ENCODE results near the gene SHLD1.
"Not testable (repeated sequence)": the region's sequence is repeated elsewhere in the genome, so short reads cannot be mapped to it uniquely, and the experiment has no call there.

The SHLD1 gene

DNA sequence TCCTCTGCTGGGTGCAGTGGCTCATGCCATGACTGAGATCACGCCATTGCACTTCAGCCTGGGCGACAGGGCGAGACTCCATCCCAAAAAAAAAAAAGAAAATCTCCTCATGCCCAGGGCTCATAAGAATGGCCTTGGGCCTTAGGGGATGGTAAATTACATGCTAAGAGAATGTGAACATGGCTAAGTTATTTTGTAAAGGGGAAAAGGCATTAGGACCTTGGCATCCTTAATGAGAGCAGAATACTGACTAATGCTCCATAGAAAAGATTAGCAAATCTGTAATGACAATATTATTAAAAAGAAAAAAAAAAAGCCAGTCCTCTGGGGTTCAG, 12.6 kb upstream of the SHLD1 start:
- DNase-seq = no peak

DNA sequence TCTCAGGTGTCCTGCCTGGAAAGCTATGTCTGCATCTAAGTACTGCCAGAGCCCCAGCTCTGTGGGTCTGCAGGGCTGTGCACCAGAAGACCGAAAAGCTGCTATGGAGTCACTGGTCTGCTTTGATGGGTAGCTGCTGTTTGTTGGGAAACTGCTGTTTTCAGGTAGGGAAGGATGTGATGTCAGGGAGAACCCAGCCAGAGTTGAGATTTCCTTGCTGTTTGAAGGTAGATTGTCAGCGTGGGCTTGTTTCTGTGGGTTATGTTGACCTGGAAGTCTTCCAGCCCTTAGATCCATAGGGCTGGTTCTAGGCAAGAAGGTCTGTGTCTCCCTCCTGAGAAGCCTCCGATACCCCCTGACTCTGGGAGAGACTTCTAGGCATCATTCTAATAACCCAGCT, 12.2 kb upstream of the SHLD1 start:
- no peak for DNase-seq

DNA sequence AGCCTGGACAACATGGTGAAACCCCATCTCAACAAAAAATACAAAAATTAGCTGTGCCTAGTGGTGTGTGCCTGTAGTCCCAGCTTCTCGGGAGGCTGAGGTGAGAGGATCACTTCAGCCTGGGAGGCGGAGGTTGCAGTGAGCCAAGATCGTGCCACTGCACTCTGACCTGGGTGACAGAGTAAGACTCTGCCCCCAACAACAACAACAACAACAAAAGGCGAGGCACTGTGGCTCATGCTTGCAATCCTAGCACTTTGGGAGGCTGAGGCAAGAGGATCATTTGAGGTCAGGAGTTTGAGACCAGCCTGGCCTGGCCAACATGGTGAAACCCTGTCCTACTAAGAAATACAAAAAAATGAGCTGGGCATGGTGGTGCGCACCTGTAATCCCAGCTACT, 9.6 kb upstream of the SHLD1 start:
- DNase-seq = not testable (repeated sequence)

DNA sequence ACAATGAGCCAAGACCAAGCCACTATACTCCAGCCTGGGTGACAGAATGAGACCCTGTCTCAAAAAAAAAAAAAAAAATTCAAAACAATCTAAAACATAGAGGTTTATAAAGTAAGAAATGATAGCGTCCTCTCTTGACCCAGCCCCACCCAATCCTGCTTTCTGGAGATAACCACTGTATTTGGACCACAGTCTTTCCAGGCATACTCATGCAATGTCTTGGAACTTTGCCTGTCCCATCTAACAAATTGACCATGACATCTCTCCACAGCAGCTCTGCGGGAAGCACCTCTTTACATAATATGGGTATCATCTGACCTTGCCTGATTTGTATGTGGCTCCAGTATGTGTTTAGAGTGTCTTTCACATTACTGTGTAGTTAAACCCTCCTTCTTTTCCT, 9.1 kb upstream of the SHLD1 start:
- DNase-seq = peak; percentile 30

GRCh38 chr20:5742041-5742440, 8.2 kb upstream of the SHLD1 start:
- no peak for DNase-seq

GRCh38 chr20:5745416-5746030, 4.7 kb upstream of the SHLD1 start:
- DNase-seq = no peak

DNA sequence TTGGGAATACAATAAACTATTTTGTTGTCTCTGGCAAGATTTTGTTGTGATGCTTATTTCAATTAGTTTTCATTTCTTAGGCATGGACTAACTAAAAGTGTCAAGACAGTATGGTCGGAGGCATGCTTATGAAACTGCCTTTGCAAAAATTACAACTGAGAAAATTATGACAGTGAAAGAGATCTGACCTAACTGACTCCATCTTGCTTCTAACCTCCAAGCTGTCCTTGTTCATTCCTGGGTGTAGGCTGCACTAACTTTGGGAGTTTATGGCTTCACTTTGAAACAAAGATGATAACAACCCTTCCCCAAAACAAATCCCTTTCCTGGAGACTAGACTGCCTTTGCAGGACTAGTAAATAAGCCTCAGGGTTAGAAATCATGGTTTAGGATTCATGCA, 4.1 kb upstream of the SHLD1 start:
- no peak for DNase-seq

- DNase-seq = no peak
Observed at GRCh38 chr20:5748246-5748645, 2.0 kb upstream of the SHLD1 start.

DNA sequence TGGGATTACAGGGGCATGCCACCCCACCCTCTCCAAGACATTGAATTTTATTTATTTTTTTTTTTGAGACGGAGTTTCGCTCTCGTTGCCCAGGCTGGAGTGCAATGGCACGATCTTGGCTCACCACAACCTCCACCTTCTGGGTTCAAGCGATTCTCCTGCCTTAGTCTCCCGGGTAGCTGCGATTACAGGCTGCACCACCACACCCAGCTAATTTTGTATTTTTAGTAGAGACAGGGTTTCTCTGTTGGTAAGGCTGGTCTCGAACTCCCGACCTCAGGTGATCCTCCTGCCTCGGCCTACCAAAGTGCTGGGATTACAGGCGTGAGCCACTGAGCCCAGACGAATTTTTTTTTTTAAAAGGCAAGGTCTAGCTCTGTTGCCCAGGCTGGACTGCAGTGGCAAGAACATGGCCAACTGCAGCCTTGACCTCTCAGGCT, 669 bp upstream of the SHLD1 start:
- DNase-seq = not testable (repeated sequence)

DNA sequence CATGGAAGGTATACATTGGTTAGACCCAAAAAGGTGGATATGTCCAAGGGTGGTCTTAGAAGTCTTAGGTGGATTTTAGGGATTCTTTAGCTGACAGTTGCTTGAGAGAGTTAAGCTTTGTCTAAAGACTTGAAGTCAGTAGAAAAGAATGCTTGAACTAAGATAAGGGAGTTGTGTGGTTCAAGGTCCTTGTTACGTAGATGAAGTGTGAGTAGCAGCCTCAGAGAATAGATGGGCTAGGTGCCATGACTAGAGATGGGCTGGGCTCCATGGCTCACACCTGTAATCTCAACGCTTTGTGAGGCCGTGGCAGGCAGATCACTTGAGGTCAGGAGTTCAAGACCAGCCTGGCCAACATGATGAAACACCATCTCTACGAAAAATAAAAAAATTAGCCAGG, 1.7 kb downstream of the SHLD1 start:
- DNase-seq = no peak

GRCh38 chr20:5753814-5754213, 3.6 kb downstream of the SHLD1 start:
- DNase-seq = no peak

GRCh38 chr20:5757949-5758348, 7.7 kb downstream of the SHLD1 start:
- DNase-seq = no peak

- no peak for DNase-seq
Observed at GRCh38 chr20:5766085-5766764, 16.0 kb downstream of the SHLD1 start.

- DNase-seq = no peak
Observed at GRCh38 chr20:5767493-5768098, 17.4 kb downstream of the SHLD1 start.

DNA sequence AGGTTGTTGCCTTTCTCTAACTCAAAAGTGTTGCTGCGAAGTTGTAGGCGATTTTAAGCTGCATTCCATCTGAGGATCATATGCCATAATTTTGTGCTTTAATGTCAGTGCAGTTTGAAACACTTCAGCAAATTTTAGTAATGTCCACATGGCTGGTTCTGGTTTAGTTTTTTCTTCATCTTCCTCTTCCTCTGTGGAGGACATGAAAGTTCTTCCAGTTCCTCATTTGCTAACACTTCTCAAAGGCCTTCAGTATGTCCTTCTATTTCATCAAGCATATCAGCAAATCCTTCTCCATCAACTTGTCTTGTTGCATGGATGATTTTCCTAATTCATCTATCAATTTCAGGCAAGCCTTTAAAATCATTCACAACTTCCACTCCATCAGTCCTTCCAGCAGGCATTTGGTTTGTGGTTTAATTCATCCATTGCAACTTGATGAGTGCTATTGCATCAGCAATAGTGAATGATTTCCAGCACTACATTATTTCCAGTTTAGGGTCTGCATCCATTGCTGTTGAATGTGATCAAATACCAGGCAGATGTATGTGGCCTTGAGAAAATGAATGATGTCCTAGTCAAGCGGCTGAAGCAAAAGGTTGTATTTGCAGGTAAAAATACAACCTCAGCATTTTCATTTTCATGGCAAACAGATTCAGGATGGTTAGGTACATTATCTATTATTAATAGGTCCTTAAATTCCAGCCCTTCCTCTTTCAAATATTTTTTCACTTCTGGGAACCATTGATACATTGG, 20.2 kb downstream of the SHLD1 start:
- DNase-seq = peak; percentile 8

DNA sequence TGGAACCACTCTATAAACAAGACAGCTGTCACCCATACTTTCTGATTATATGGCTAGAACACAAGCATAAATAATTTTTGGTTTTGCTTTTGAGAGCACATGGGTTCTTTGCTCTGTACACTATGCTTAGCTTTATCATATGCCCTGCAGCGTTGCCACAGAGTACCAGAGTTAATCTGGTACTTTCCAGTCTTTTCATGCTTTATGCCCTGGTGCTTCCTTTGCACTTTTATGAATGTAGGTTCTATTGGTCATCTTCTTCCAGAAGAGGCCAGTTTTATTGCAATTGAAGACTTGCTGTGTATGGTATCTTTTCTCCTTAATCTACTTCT, 20.8 kb downstream of the SHLD1 start:
- no peak for DNase-seq

DNA sequence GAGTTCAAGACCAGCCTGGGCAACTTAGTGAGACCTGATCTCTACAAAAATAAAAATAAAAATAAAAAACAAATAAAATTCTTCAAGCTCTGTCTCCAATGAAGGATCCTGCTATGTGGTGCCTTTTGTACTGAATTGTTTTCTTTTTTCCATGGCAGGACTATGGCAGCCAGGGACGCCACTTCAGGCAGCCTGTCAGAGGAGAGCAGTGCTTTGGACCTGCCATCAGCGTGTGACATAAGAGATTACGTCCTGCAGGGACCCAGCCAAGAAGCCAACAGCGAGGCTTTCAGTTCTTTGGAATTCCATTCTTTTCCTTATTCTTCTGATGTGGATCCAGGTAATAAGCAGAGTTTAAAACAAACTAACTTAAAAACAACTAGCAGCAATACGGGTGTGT, 22.5 kb downstream of the SHLD1 start:
- DNase-seq = no peak

- no peak for DNase-seq
Observed at GRCh38 chr20:5773589-5773988, 23.4 kb downstream of the SHLD1 start.

- DNase-seq = no peak
Observed at GRCh38 chr20:5776077-5776476, 25.9 kb downstream of the SHLD1 start.

GRCh38 chr20:5779071-5779900, 29.1 kb downstream of the SHLD1 start:
- peak; percentile 49 for DNase-seq

DNA sequence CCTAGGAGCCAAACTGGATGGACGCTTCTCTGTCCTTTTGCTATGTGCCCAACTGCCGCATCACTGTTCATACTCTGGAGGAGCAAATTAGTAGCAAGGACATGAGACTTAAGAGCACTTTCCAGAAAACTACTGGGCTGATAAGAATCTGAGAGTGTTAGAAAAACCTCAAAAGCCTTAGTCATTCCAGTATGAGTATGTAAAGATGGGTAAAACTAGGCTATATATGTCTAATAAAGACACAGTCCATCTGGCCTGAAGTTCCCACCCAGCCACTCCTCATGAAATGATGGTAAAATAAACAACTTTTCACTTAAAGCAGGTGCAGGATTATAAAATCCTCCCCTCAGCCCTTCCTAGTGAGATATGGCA, 30.6 kb downstream of the SHLD1 start:
- peak; percentile 12 for DNase-seq

DNA sequence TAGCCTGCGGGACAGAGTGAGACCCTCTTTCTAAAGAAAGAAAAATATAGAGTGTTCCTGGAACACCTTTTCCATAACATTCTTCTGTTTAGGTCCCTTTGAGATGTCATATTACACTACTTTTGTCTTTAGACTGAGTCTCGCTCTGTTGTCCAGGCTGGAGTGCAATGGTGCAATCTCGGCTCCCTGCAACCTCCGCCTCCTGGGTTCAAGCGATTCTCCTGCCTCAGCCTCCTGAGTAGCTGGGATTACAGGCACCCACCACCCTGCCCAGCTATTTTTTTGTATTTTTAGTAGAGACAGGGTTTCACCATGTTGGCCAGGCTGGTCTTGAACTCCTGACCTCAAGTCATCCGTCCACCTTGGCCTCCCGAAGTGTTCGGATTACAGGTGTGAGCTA, 31.2 kb downstream of the SHLD1 start:
- not testable (repeated sequence) for DNase-seq

Measured in EL (cell line).